Hepatocyte (in vitro differentiated cells): ENCODE results near the gene IQCF5.

Experiments
- EZH2 ChIP-seq: fragments of 200-600 bp; sonication (generic); IDR thresholded peaks from 2 replicates; pipeline ENCODE4 v1.6.1; 2016; ENCODE audit warnings: antibody characterized with exemption, mild to moderate bottlenecking, borderline replicate concordance
- TF ChIP-seq, protein P1 (sequence below): fragments of 200-600 bp; sonication (generic); IDR thresholded peaks from 2 replicates; pipeline ENCODE4 v1.5.1; 2016; ENCODE audit warnings: antibody characterized with exemption, mild to moderate bottlenecking; ENCODE audit not compliant: poor library complexity

DNA sequence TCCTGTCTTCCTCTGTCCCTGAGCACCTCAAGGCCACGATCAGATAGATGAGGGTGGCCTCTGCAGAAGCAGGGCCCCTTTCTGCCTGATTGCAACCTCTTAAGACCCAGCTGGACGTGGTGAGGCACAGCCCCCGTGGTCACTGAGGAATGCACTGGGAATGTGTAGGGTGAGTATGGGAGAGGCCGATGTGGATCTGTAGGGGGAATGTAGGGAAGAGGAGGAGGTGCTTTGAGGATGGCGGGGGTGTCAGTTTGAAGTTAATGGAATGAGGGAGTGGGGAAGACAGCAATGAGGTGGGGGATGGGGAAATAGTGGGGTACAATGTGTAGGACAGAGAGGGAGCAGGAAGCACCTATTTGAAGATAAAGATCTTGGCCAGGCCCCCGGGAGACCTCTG is 785 bp upstream of the IQCF5 start:
- TF ChIP-seq, protein P1, sequence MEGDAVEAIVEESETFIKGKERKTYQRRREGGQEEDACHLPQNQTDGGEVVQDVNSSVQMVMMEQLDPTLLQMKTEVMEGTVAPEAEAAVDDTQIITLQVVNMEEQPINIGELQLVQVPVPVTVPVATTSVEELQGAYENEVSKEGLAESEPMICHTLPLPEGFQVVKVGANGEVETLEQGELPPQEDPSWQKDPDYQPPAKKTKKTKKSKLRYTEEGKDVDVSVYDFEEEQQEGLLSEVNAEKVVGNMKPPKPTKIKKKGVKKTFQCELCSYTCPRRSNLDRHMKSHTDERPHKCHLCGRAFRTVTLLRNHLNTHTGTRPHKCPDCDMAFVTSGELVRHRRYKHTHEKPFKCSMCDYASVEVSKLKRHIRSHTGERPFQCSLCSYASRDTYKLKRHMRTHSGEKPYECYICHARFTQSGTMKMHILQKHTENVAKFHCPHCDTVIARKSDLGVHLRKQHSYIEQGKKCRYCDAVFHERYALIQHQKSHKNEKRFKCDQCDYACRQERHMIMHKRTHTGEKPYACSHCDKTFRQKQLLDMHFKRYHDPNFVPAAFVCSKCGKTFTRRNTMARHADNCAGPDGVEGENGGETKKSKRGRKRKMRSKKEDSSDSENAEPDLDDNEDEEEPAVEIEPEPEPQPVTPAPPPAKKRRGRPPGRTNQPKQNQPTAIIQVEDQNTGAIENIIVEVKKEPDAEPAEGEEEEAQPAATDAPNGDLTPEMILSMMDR: no peak
- TF ChIP-seq EZH2: no peak
